Natural killer cell (primary cell): ENCODE results near the gene LGR5. TPM values are rescaled to one million over a fixed set of nuclear protein-coding genes. Genes with fewer than 3 reads are reported as not detected.
"Not testable (repeated sequence)": the region's sequence is repeated elsewhere in the genome, so short reads cannot be mapped to it uniquely, and the experiment has no call there.

Source experiments
- ATAC-seq, 3 donors: fragments of 150-1000 bp in 2 of 3; fragments of 200-7000 bp in 1 of 3; cut with Tn5 transposase; 1 replicate in 1 of 3; 2 replicates in 2 of 3; pipeline ENCODE4 v1.10.0; 2021; ENCODE audit warnings: mild to moderate bottlenecking in 2 of 3, moderate library complexity in 2 of 3
- DNase-seq, 2 donors: peaks; one replicate each; pipeline versions ENCODE4 v3.0.0 to v3.0.0-alpha.2; 2013 to 2021; ENCODE audit warnings: mixed read lengths in 1 of 2
- H3K27ac ChIP-seq: one replicate; pipeline ENCODE4 v1.5.1; 2013; ENCODE audit warnings: mild to moderate bottlenecking, low read length
- H3K27me3 ChIP-seq: one replicate; pipeline ENCODE4 v1.6.1; 2013; ENCODE audit warnings: low read length; ENCODE audit not compliant: control insufficient read depth, insufficient read depth
- H3K36me3 ChIP-seq: one replicate; pipeline ENCODE4 v1.6.1; 2013; ENCODE audit warnings: low read length; ENCODE audit not compliant: control insufficient read depth, insufficient read depth
- H3K4me1 ChIP-seq: one replicate; pipeline ENCODE4 v1.6.1; 2013; ENCODE audit warnings: low read length; ENCODE audit not compliant: control insufficient read depth, insufficient read depth
- H3K4me3 ChIP-seq: one replicate; pipeline ENCODE4 v1.5.1; 2013; ENCODE audit warnings: low read length
- H3K9me3 ChIP-seq: one replicate; pipeline ENCODE4 v1.6.1; 2013; ENCODE audit warnings: low read length; ENCODE audit not compliant: control insufficient read depth, insufficient read depth
- H3K27ac Mint-ChIP-seq, 2 donors: one replicate each; pipeline ENCODE4 v1.8.0; 2022; ENCODE audit warnings: mild to moderate bottlenecking in 2 of 2, mixed read lengths in 2 of 2, moderate library complexity in 1 of 2
- H3K27me3 Mint-ChIP-seq, 2 donors: one replicate each; pipeline ENCODE4 v1.8.0; 2022; ENCODE audit warnings: low read depth in 2 of 2, mixed read lengths in 2 of 2
- H3K36me3 Mint-ChIP-seq: one replicate; pipeline ENCODE4 v1.8.0; 2022; ENCODE audit warnings: mixed read lengths
- H3K4me1 Mint-ChIP-seq, 2 donors: one replicate each; pipeline ENCODE4 v1.8.0; 2022; ENCODE audit warnings: mixed read lengths in 2 of 2
- H3K4me3 Mint-ChIP-seq: one replicate; pipeline ENCODE4 v1.8.0; 2022; ENCODE audit warnings: mild to moderate bottlenecking, moderate library complexity, mixed read lengths
- H3K9me3 Mint-ChIP-seq, 2 donors: one replicate each; pipeline ENCODE4 v1.8.0; 2022; ENCODE audit warnings: mixed read lengths in 2 of 2
- CTCF ChIP-seq: fragments of 200-600 bp; IDR thresholded peaks from one replicate; pipeline ENCODE4 v1.8.0; 2022; ENCODE audit warnings: antibody characterized with exemption
- WGBS: methylation state at CpG from one replicate; pipeline ENCODE4 v1.1.7; 2013; ENCODE audit warnings: missing lambda C conversion rate; ENCODE audit not compliant: insufficient coverage; 5-methylcytosine and 5-hydroxymethylcytosine counted together
- intact Hi-C: fragments of 100-400 bp; cut with micrococcal nuclease; formaldehyde crosslinking; loops from one replicate; pipeline ENCODE4 v1.14.2; 2022
- total RNA-seq, 4 donors: library from RNA; stranded (reverse); fragments of 120-200 nt in 1 of 4; gene quantifications; one replicate each; pipeline versions ENCODE4 v1.2.3 to v1.2.4, GENCODE V29; 2013 to 2022

LGR5 gene
- total RNA-seq, 3 donors from 2014 or later (not counting 1 experiment from before 2014, with no cell fraction given): not detected

GRCh38 chr12:71548893-71549292, 109.3 kb downstream of the LGR5 start:
- H3K36me3 Mint-ChIP-seq: no peaks in the 10 kb centered on the region
- Histone ChIP-seq H3K27ac (no peak overlapping the region), H3K4me1 (no peaks in the 10 kb centered on the region), H3K4me3 (no peak overlapping the region), H3K36me3 (no peaks in the 10 kb centered on the region), H3K27me3 (no peaks in the 10 kb centered on the region), H3K9me3 (no peaks in the 10 kb centered on the region)
- no peak overlapping the region for H3K4me3 Mint-ChIP-seq
- no peaks in the 10 kb centered on the region for H3K4me1 Mint-ChIP-seq
- no peak for ATAC-seq
- no peak overlapping the region for H3K27ac Mint-ChIP-seq
- H3K9me3 Mint-ChIP-seq: no peaks in the 10 kb centered on the region
- no peak for DNase-seq
- intact Hi-C loops: no loop called here
- WGBS: 92% methylated on average over 3 of the region's 3 CpGs
- peaks cover 2 to 7% of the 10 kb centered on the region in 2 donors for H3K27me3 Mint-ChIP-seq
- TF ChIP-seq CTCF: no peak

DNA sequence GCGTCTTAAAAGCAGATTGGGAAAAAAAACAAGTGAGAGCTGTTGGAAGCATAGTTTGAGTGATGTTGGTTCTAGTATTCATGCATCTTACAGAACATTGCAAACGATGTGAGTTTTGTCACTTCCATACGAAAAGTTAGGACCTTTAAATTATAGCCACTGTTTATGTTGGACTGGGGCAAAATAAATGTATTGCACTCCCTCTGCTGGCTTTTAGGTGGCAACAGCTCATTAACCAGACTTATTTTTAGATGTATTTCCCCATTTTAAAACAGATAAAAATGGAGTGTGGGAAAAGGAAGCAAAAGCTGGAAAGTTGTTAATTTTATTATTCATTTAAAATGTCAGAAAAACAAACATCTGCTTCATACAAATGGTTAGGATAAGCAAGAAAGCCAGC, 111.9 kb downstream of the LGR5 start:
- Histone ChIP-seq H3K27ac (no peak overlapping the region), H3K36me3 (no peaks in the 10 kb centered on the region), H3K9me3 (no peaks in the 10 kb centered on the region), H3K4me1 (no peaks in the 10 kb centered on the region), H3K4me3 (no peak overlapping the region), H3K27me3 (no peaks in the 10 kb centered on the region)
- DNase-seq: peak in 1 of 2 donors; percentile 5
- no peaks in the 10 kb centered on the region for H3K4me1 Mint-ChIP-seq
- no peaks in the 10 kb centered on the region for H3K36me3 Mint-ChIP-seq
- no peak for ATAC-seq
- 33% methylated on average over 3 of the region's 3 CpGs for WGBS
- no peak overlapping the region for H3K4me3 Mint-ChIP-seq
- H3K27ac Mint-ChIP-seq: no peak overlapping the region
- H3K27me3 Mint-ChIP-seq: peaks cover 2 to 7% of the 10 kb centered on the region in 2 donors
- no peaks in the 10 kb centered on the region for H3K9me3 Mint-ChIP-seq
- intact Hi-C loops: no loop called here
- TF ChIP-seq CTCF: no peak

GRCh38 chr12:71552728-71553501, 113.3 kb downstream of the LGR5 start:
- peaks cover 2 to 7% of the 10 kb centered on the region in 2 donors for H3K27me3 Mint-ChIP-seq
- ATAC-seq: no peak
- no peak for DNase-seq
- H3K9me3 Mint-ChIP-seq: no peaks in the 10 kb centered on the region
- no peaks in the 10 kb centered on the region for H3K9me3 ChIP-seq
- H3K4me3 ChIP-seq: no peak overlapping the region
- no peak overlapping the region for H3K27ac ChIP-seq
- no peaks in the 10 kb centered on the region for H3K4me1 ChIP-seq
- H3K36me3 Mint-ChIP-seq: no peaks in the 10 kb centered on the region
- TF ChIP-seq CTCF: no peak
- H3K27me3 ChIP-seq: no peaks in the 10 kb centered on the region
- H3K4me3 Mint-ChIP-seq: no peak overlapping the region
- no peak overlapping the region for H3K27ac Mint-ChIP-seq
- intact Hi-C loops: no loop called here
- no peaks in the 10 kb centered on the region for H3K36me3 ChIP-seq
- 92% methylated on average over 5 of the region's 5 CpGs for WGBS
- no peaks in the 10 kb centered on the region for H3K4me1 Mint-ChIP-seq

GRCh38 chr12:71555191-71555590, 115.6 kb downstream of the LGR5 start:
- H3K4me3 Mint-ChIP-seq: no peak overlapping the region
- Histone ChIP-seq H3K9me3 (no peaks in the 10 kb centered on the region), H3K27me3 (no peaks in the 10 kb centered on the region), H3K27ac (no peak overlapping the region), H3K4me1 (no peaks in the 10 kb centered on the region), H3K4me3 (no peak overlapping the region), H3K36me3 (no peaks in the 10 kb centered on the region)
- no peak for TF ChIP-seq CTCF
- H3K4me1 Mint-ChIP-seq: no peaks in the 10 kb centered on the region
- intact Hi-C loops: no loop called here
- 95% methylated on average over 1 of the region's 1 CpG for WGBS
- ATAC-seq (no peak), DNase-seq (no peak)
- no peak overlapping the region for H3K27ac Mint-ChIP-seq
- H3K9me3 Mint-ChIP-seq: no peaks in the 10 kb centered on the region
- no peaks in the 10 kb centered on the region for H3K36me3 Mint-ChIP-seq
- H3K27me3 Mint-ChIP-seq: peaks cover 2 to 18% of the 10 kb centered on the region in 2 donors

- intact Hi-C loops, H3K36me3 Mint-ChIP-seq, ATAC-seq, H3K4me1 Mint-ChIP-seq, H3K9me3 ChIP-seq, H3K36me3 ChIP-seq, H3K27ac Mint-ChIP-seq, H3K4me3 Mint-ChIP-seq, H3K27me3 ChIP-seq, H3K4me1 ChIP-seq, H3K27ac ChIP-seq, DNase-seq, H3K9me3 Mint-ChIP-seq, H3K4me3 ChIP-seq: not testable (repeated sequence)
- 100% methylated on average over 1 of the region's 1 CpG for WGBS
- H3K27me3 Mint-ChIP-seq: peaks cover 2 to 18% of the 10 kb centered on the region in 2 donors
Observed at GRCh38 chr12:71555789-71556188, 116.2 kb downstream of the LGR5 start.
